H9 (cell line): ENCODE results near the gene TIAM1. TPM values are rescaled to one million over a fixed set of nuclear protein-coding genes. Genes with fewer than 3 reads are reported as not detected.

ENCODE experiments used
- DNase-seq: peaks from one replicate; pipeline ENCODE4 v3.0.0-alpha.2; 2017
- H2AFZ ChIP-seq: one replicate; pipeline ENCODE4 v1.6.1; 2013; ENCODE audit warnings: mild to moderate bottlenecking, low read length, control low read depth, moderate library complexity
- H2AK5ac ChIP-seq: 2 replicates; pipeline ENCODE4 v1.6.1; 2013; ENCODE audit warnings: low read length, control low read depth, mixed read lengths; ENCODE audit not compliant: insufficient read length
- H2BK120ac ChIP-seq: one replicate; pipeline ENCODE4 v1.6.1; 2013; ENCODE audit warnings: low read depth, mild to moderate bottlenecking, low read length, control low read depth, inconsistent platforms; ENCODE audit not compliant: poor library complexity, severe bottlenecking
- H2BK12ac ChIP-seq: 2 replicates; pipeline ENCODE4 v1.6.1; 2013; ENCODE audit warnings: low read length, control low read depth, mixed read lengths, low read depth; ENCODE audit not compliant: insufficient read length
- H2BK15ac ChIP-seq: 2 replicates; pipeline ENCODE4 v1.6.1; 2013; ENCODE audit warnings: low read depth, low read length, control low read depth
- H2BK20ac ChIP-seq: one replicate; pipeline ENCODE4 v1.6.1; 2013; ENCODE audit warnings: low read depth, mild to moderate bottlenecking, low read length, control low read depth, inconsistent platforms; ENCODE audit not compliant: poor library complexity, severe bottlenecking
- H2BK5ac ChIP-seq: 2 replicates; pipeline ENCODE4 v1.6.1; 2013; ENCODE audit warnings: low read length, control low read depth, mixed read lengths; ENCODE audit not compliant: insufficient read length
- H3K14ac ChIP-seq: 2 replicates; pipeline ENCODE4 v1.6.1; 2013; ENCODE audit warnings: low read length, control low read depth; ENCODE audit not compliant: insufficient read depth
- H3K18ac ChIP-seq: 2 replicates; pipeline ENCODE4 v1.6.1; 2013; ENCODE audit warnings: low read depth, mild to moderate bottlenecking, mixed read lengths, low read length, control low read depth; ENCODE audit not compliant: insufficient read length
- H3K23ac ChIP-seq: 2 replicates; pipeline ENCODE4 v1.6.1; 2013; ENCODE audit warnings: low read length, control low read depth, mixed read lengths, low read depth; ENCODE audit not compliant: insufficient read length
- H3K23me2 ChIP-seq: 2 replicates; pipeline ENCODE4 v1.6.1; 2013; ENCODE audit warnings: low read depth, mild to moderate bottlenecking, mixed read lengths, low read length, control low read depth; ENCODE audit not compliant: insufficient read length, poor library complexity, severe bottlenecking
- H3K27ac ChIP-seq: 2 replicates; pipeline ENCODE4 v1.5.1; 2013; ENCODE audit warnings: low read length, control low read depth, mixed read lengths, low read depth; ENCODE audit not compliant: insufficient read length
- H3K27me3 ChIP-seq: 2 replicates; pipeline ENCODE4 v1.6.1; 2013; ENCODE audit warnings: low read length, control low read depth, inconsistent platforms; ENCODE audit not compliant: insufficient read depth
- H3K4ac ChIP-seq: 2 replicates; pipeline ENCODE4 v1.6.1; 2013; ENCODE audit warnings: low read depth, mild to moderate bottlenecking, control low read depth, inconsistent platforms, low read length, moderate library complexity
- H3K4me1 ChIP-seq: 2 replicates; pipeline ENCODE4 v1.6.1; 2013; ENCODE audit warnings: low read length, control low read depth, inconsistent platforms; ENCODE audit not compliant: insufficient read depth
- H3K4me2 ChIP-seq: 2 replicates; pipeline ENCODE4 v1.6.1; 2013; ENCODE audit warnings: low read length, control low read depth, mixed read lengths; ENCODE audit not compliant: insufficient read length, insufficient read depth
- H3K56ac ChIP-seq: 2 replicates; pipeline ENCODE4 v1.6.1; 2013; ENCODE audit warnings: low read depth, mild to moderate bottlenecking, mixed read lengths, low read length, control low read depth; ENCODE audit not compliant: insufficient read length
- H3K79me1 ChIP-seq: 2 replicates; pipeline ENCODE4 v1.6.1; 2013; ENCODE audit warnings: low read depth, mild to moderate bottlenecking, moderate library complexity, low read length, control low read depth, inconsistent platforms; ENCODE audit not compliant: insufficient read depth, poor library complexity, severe bottlenecking
- H3K79me2 ChIP-seq: 2 replicates; pipeline ENCODE4 v1.6.1; 2013; ENCODE audit warnings: low read length, control low read depth, inconsistent platforms; ENCODE audit not compliant: insufficient read depth
- H3K9ac ChIP-seq: 2 replicates; pipeline ENCODE4 v1.6.1; 2013; ENCODE audit warnings: low read length, control low read depth, mixed read lengths; ENCODE audit not compliant: insufficient read length; ENCODE audit errors: extremely low read depth
- H3K9me3 ChIP-seq: one replicate; pipeline ENCODE4 v1.6.1; 2013; ENCODE audit warnings: low read depth, low read length, inconsistent platforms; ENCODE audit not compliant: control insufficient read depth
- H3T11ph ChIP-seq: one replicate; pipeline ENCODE4 v1.6.1; 2013; ENCODE audit warnings: mild to moderate bottlenecking, low read length, control low read depth, inconsistent platforms
- H4K20me1 ChIP-seq: one replicate; pipeline ENCODE4 v1.6.1; 2013; ENCODE audit not compliant: control insufficient read depth, insufficient read length, insufficient read depth
- H4K5ac ChIP-seq: 2 replicates; pipeline ENCODE4 v1.6.1; 2013; ENCODE audit warnings: low read depth, mild to moderate bottlenecking, mixed read lengths, low read length, control low read depth; ENCODE audit not compliant: insufficient read length
- H4K8ac ChIP-seq: replicated peaks from 2 replicates; pipeline ENCODE4 v1.6.1; 2013; ENCODE audit warnings: low read length, control low read depth, mixed read lengths, low read depth; ENCODE audit not compliant: insufficient read length
- H4K91ac ChIP-seq: 2 replicates; pipeline ENCODE4 v1.6.1; 2013; ENCODE audit warnings: low read depth, mild to moderate bottlenecking, moderate library complexity, mixed read lengths, low read length, control low read depth; ENCODE audit not compliant: insufficient read length
- H3K27ac Mint-ChIP-seq, 3 experiments: 2 replicates in 2 of 3; 3 replicates in 1 of 3; pipeline ENCODE4 v1.8.0; 2020 to 2021; ENCODE audit warnings: mixed read lengths in 3 of 3, mild to moderate bottlenecking in 1 of 3, moderate library complexity in 1 of 3
- H3K27me3 Mint-ChIP-seq: 2 replicates; pipeline ENCODE4 v1.8.0; 2021; ENCODE audit warnings: low read depth, mild to moderate bottlenecking, moderate library complexity, mixed read lengths
- H3K36me3 Mint-ChIP-seq, 3 experiments: 2 replicates in 2 of 3; 3 replicates in 1 of 3; pipeline ENCODE4 v1.8.0; 2020 to 2021; ENCODE audit warnings: low read depth in 3 of 3, mixed read lengths in 3 of 3; ENCODE audit not compliant: insufficient read depth in 1 of 3
- H3K4me1 Mint-ChIP-seq, 2 experiments: 2 replicates each; pipeline ENCODE4 v1.8.0; 2020; ENCODE audit warnings: mixed read lengths in 2 of 2
- H3K4me3 Mint-ChIP-seq, 2 experiments: 2 replicates in 1 of 2; 3 replicates in 1 of 2; pipeline ENCODE4 v1.8.0; 2020 to 2021; ENCODE audit warnings: mild to moderate bottlenecking in 2 of 2, mixed read lengths in 2 of 2, moderate library complexity in 1 of 2
- H3K9me3 Mint-ChIP-seq, 2 experiments: 2 replicates in 1 of 2; 3 replicates in 1 of 2; pipeline ENCODE4 v1.8.0; 2020; ENCODE audit warnings: mild to moderate bottlenecking in 2 of 2, mixed read lengths in 2 of 2, moderate library complexity in 1 of 2
- WGBS: extraction: QIAGEN DNeasy Blood & Tissue Kit; methylation state at CpG from one replicate; pipeline ENCODE4 v1.1.7; 2013; ENCODE audit warnings: missing lambda C conversion rate, low lambda C conversion rate, mixed read lengths; ENCODE audit not compliant: insufficient read length; ENCODE audit errors: extremely low coverage; 5-methylcytosine and 5-hydroxymethylcytosine counted together
- total RNA-seq: library from RNA; stranded (reverse); gene quantifications from 2 replicates; pipeline ENCODE4 v1.2.1, GENCODE V29; 2021
- TF ChIP-seq, protein P1 (sequence below): fragments of 200-600 bp; sonication (generic); conservative IDR thresholded peaks from 3 replicates; pipeline ENCODE4 v1.8.0; 2021; ENCODE audit warnings: antibody characterized with exemption, mild to moderate bottlenecking

The TIAM1 gene
- total RNA-seq, 1 experiment from 2014 or later, result 23.1 TPM

DNA sequence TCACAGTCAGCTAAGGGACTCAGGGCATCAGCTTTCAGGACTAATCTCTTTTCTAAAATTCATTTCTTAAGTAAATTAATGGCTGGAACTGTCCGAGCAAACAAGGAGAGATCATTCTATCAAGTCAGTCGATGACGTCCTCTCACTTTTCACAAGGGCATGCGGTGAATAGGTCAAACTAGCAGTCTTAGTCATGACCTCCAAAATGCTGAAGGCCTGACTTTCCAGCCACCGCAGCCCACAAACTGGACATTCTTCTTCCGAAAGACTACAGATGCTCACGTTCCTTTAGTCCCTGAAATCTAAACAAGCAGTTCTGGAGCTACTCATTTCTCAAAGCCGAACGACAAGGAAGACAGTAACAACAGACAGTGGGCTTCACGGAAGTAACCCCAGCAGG lies 127.9 kb downstream of the TIAM1 start:
- Histone ChIP-seq H4K8ac (no peak overlapping the region), H4K5ac (no peak overlapping the region), H4K20me1 (no peaks in the 10 kb centered on the region), H2BK15ac (no peak overlapping the region), H3K79me2 (no peaks in the 10 kb centered on the region), H3K23me2 (no peaks in the 10 kb centered on the region), H2BK5ac (no peak overlapping the region), H2AFZ (no peak overlapping the region), H3K14ac (no peak overlapping the region), H3K23ac (no peak overlapping the region), H3K27ac (no peak overlapping the region), H3K56ac (no peak overlapping the region), H3T11ph (no peak overlapping the region), H2BK120ac (no peak overlapping the region), H2BK12ac (no peak overlapping the region), H3K18ac (no peak overlapping the region), H3K79me1 (no peaks in the 10 kb centered on the region), H3K4ac (no peak overlapping the region), H4K91ac (no peak overlapping the region), H3K9me3 (no peaks in the 10 kb centered on the region), H3K4me1 (no peaks in the 10 kb centered on the region), H3K27me3 (no peaks in the 10 kb centered on the region), H2BK20ac (no peak overlapping the region), H3K4me2 (no peak overlapping the region), H2AK5ac (no peak overlapping the region), H3K9ac (no peak overlapping the region)
- Mint-ChIP-seq H3K4me3 (no peak overlapping the region), H3K27me3 (no peaks in the 10 kb centered on the region), H3K27ac (peak overlapping the region; percentile 28 to 41 (median 33); a peak in 3 of 7 replicates), H3K36me3 (peaks cover 0 to 7% (median 0%) of the 10 kb centered on the region in 3 experiments; a peak in 2 of 7 replicates), H3K9me3 (no peaks in the 10 kb centered on the region), H3K4me1 (peaks cover 6 to 17% of the 10 kb centered on the region in 2 experiments)
- no peak for DNase-seq
- WGBS, result no CpG with 5 or more reads among the region's 10 CpGs
- TF ChIP-seq, protein P1, sequence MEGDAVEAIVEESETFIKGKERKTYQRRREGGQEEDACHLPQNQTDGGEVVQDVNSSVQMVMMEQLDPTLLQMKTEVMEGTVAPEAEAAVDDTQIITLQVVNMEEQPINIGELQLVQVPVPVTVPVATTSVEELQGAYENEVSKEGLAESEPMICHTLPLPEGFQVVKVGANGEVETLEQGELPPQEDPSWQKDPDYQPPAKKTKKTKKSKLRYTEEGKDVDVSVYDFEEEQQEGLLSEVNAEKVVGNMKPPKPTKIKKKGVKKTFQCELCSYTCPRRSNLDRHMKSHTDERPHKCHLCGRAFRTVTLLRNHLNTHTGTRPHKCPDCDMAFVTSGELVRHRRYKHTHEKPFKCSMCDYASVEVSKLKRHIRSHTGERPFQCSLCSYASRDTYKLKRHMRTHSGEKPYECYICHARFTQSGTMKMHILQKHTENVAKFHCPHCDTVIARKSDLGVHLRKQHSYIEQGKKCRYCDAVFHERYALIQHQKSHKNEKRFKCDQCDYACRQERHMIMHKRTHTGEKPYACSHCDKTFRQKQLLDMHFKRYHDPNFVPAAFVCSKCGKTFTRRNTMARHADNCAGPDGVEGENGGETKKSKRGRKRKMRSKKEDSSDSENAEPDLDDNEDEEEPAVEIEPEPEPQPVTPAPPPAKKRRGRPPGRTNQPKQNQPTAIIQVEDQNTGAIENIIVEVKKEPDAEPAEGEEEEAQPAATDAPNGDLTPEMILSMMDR, result no peak
